Activated CD4-positive, alpha-beta T cell treated with anti-CD3 and anti-CD28 coated beads, Interleukin-2, amount 50 U/mL, for 48 hours (primary cell): ENCODE data around the gene ZYX.

Experiments used
- DNase-seq, 2 experiments: peaks; one replicate each; pipeline ENCODE4 v3.0.0-alpha.2; 2020

The ZYX gene, protein sequence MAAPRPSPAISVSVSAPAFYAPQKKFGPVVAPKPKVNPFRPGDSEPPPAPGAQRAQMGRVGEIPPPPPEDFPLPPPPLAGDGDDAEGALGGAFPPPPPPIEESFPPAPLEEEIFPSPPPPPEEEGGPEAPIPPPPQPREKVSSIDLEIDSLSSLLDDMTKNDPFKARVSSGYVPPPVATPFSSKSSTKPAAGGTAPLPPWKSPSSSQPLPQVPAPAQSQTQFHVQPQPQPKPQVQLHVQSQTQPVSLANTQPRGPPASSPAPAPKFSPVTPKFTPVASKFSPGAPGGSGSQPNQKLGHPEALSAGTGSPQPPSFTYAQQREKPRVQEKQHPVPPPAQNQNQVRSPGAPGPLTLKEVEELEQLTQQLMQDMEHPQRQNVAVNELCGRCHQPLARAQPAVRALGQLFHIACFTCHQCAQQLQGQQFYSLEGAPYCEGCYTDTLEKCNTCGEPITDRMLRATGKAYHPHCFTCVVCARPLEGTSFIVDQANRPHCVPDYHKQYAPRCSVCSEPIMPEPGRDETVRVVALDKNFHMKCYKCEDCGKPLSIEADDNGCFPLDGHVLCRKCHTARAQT

DNA sequence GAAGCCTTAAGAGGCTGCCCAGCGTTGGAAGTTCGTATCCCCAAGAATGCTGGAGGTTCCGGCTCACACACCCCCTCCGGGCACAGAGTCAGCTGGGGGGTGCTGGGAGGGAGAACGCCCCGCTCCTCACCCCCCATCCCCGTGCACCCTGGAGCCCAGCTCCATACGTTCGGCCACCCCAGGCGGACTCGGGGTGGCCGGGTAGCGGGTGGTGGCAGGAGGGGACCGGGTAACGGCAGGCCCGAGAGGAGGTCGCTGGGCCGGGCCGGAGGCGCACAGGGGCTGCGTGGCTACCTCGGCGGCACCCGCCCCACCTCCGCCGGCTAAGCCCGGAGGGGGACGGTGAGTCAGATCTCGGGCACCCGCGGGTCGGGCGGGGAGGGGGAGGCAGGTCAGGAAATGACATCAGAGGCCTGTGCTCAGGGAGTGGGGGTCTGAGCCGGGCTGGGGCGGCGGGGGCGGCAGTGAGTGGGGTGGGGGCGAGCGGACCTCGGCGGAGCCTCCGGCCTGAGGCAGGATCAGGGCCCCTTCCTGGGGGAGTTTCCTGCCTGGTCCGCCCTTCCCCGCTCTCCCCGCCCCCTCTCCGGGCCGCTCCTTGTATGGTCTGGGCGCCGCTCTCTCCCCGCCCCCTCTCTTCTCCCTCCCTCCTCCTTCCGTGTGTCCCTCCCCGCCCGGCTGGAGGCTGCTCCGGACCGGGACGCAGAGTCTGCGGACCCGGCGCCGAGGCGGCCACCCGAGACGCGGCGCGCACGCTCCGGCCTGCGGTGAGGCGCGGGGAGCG is at the start of gene ZYX:
Gene ZYX (plus strand): TSS at position 700 of the 781 bp plus-strand sequence. CDS start 227 bp downstream, outside the sequence.
- DNase-seq, result peak; percentile 91 to 94

DNA sequence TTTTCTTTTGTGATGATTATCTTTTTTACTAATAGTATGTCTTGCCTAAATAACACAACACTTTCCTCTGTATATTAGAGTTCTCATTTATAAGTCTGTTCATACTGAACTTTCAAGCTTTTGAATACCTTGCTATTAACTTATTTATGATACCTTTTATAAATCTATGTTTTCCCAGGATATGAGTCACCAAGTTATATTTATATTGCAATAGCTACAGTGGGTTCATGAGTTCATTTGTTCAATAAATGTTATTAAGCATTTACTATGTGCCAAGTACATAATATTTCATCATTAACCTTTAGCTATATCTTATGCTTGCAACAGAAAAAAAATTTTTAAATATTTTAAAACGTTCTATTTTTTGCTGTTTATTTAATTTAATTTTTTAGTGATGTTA is 46.9 kb upstream of the ZYX start:
- no peak for DNase-seq

DNA sequence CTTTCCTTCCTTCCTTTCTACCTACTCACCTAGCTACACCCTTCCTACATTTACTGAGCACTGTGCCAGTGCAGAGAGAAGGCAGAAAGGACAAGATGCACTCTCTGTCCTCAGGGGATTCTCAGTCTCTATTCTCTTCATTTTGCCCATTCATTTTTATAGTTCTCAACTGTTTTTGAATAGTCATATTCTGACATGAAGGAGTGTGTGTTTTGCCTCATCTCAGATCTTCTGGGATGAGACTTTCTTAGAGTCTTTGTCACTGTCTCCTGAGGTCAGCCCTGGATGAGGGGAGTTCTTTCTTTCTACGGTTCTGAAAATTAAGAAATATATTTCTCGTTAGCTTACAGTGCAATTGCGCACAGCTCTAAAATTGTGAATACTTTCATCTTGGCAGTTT is 43.9 kb upstream of the ZYX start:
- no peak for DNase-seq

DNA sequence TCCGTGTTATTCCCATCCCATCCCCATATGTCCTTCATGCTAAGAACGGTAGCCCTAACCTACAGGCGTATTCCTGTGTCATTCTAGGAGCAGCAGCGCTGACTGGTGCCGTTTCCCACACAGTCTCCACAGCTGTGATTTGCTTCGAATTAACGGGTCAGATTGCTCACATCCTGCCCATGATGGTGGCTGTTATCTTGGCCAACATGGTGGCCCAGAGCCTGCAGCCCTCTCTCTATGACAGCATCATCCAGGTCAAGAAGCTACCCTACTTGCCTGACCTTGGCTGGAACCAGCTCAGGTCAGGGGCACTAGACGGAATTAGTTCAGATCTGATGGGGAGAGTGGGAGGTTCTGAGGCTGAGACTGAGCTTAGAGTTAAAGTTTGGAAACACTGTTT is 39.3 kb upstream of the ZYX start:
- no peak for DNase-seq

DNA sequence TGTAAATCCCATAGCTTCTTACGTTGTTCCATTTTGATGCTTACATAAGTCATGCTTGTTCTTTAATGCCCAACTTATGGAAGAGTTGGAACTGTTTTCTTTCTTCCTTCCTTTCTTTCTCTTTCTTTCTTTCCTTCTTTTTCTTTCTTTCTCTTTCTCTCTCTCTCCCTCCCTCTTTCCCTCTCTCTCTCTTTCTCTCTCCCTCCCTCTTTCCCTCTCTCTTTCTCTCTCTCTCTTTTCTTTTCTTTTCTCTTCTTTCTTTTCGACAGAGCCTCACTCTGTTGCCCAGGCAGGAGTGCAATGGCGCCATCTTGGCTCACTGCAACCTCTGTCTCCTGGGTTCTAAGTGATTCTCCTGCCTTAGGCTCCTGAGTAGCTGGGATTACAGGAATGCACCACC is 37.5 kb upstream of the ZYX start:
- DNase-seq, result no peak

DNA sequence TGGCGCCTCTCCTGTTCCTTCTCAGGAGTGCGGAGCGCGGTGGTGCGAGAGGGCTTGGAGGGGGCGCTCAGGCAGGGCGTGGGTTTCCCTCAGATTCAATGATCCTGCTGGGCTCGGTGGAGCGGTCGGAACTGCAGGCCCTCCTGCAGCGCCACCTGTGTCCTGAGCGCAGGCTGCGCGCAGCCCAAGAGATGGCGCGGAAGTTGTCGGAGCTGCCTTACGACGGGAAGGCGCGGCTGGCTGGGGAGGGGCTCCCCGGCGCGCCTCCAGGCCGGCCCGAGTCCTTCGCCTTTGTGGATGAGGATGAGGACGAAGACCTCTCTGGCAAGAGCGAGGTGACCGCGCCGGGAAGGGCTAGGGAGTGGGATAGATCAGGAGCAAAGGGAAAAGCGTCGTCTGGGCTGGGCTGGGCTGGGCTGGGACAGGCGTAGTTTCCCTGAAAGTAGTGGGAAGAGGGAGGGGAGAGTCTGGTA is 35.7 kb upstream of the ZYX start:
- DNase-seq, result peak; percentile 69 to 75

DNA sequence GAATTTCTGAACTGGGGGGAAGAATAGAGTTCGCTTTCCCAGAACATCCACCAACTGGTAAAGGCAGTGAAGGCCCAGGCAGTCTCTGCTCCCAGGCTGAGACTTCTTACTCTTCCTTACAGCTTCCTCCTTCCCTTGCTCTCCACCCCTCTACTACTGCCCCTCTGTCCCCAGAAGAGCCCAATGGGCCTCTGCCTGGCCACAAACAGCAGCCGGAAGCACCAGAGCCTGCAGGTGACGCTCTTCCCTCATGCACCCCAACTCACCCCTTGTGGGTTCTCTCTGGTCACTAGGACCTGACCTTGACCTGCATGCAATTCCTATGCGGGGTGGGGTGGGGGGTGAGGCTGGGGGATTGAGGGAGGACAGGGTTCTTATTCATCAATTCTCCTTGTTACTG is 35.1 kb upstream of the ZYX start:
- DNase-seq, result no peak

DNA sequence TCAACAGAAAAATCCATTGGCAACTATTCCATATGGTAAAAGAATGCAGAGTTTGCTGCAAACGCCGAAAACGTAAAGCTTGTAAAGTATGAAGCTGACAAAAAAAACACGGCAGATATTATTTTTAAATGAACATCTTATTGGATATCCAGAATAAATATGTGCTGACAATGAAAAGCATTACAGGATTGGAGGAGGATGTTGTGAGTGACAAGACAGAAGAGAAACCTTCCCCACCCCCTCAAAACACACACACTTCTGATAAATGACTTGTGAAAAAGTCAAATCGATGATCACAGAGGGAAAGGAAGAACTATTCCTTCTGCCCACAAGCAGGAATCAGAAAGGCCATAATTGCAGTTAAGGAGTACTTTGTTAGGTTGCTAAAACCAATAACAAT is 33.2 kb upstream of the ZYX start:
- DNase-seq, result no peak

DNA sequence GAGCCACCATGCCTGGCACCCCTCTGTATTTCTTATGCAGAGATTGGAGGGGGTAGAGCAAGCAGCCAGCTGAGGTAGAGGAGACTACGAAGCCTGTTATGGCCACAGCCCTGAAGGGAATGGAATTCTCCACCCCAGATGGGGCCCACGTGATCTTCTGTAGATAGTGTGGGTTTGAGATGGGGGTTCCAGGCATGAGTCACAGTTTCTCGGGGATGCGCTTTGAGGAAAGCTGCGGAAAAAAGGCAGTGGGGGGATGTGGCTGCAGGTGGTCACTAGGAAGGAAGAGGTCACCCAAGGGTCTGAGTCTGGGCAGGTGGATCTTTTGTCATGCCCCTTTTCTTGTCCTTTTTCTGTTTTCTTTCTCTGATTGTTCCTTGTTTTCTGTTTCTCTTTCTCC is 30.1 kb upstream of the ZYX start:
- DNase-seq, result no peak

DNA sequence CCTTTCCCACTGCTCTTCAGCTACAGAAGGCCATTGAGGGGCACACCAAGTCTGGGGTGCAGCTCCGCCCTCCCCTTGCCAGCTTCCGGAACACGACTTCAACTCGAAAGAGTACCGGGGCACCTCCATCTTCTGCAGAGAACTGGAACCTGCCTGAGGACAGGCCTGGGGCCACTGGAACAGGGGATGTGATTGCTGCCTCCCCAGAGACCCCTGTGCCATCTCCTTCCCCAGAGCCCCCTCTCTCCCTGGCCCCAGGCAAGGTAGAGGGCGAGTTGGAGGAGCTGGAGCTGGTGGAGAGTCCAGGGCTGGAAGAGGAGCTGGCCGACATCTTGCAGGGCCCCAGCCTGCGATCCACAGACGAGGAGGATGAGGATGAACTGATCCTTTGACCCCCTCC is 29.6 kb upstream of the ZYX start:
- DNase-seq, result no peak

DNA sequence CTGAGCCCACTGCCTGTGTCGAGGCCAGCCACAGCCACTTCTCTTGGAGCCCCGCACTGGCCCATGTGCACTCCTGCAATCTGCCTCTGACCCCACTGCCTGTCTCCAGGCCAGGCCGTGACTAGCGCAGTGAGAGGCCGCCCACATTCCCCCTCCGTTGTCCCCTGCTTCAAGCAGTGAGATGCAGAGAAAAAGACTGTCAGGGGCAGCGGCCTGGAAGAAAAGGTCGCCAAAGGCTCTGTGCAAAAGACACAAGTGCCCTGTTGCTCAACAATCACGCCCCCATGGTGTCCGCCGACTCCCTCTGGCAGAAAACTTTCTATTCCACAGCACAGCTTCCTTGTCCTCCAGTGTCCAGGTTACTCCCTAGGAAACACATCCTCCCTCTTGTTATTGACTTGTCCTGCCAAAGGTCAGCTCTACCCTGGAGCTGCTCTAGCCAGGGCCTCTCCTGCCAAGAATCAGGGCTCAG is 28.6 kb upstream of the ZYX start:
- no peak for DNase-seq

DNA sequence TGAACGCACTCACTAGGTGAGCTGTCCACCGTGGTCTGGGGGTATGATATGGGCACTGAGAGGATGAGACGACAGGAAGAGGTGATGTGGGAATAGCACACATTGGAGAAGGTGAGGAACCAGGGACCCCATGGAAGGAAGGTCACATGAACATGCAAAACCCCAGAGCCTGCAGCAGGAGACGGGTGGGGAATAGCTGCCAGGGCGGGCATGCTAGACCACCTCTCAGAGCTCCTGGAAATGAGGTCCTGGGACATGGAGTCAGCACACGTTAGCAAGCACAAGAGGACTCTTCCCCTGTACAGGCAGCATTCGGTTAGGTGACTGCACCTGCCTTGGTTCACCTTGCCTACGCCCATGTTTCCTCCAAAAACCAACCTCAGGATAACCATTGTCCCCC is 26.8 kb upstream of the ZYX start:
- no peak for DNase-seq

DNA sequence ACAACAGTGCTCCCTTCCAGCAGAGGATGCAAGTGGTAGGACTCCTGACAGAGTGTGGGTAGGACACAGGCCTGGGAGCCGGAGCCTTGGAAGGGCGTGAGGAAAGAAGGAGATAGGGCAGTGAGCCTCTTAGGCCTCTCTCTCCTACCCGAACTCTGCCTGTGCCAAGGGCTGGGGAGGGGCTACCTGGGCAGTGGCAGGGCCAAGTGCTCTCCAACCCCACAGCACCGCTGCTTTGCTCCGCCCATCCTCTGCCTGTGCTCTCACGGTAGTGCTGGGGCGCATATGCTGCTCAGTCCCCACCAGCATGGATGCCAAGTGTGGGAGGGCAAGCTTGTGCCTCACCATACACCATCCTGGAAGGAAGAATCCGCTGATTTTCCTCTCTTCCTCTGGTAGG is 26.2 kb upstream of the ZYX start:
- DNase-seq, result no peak

DNA sequence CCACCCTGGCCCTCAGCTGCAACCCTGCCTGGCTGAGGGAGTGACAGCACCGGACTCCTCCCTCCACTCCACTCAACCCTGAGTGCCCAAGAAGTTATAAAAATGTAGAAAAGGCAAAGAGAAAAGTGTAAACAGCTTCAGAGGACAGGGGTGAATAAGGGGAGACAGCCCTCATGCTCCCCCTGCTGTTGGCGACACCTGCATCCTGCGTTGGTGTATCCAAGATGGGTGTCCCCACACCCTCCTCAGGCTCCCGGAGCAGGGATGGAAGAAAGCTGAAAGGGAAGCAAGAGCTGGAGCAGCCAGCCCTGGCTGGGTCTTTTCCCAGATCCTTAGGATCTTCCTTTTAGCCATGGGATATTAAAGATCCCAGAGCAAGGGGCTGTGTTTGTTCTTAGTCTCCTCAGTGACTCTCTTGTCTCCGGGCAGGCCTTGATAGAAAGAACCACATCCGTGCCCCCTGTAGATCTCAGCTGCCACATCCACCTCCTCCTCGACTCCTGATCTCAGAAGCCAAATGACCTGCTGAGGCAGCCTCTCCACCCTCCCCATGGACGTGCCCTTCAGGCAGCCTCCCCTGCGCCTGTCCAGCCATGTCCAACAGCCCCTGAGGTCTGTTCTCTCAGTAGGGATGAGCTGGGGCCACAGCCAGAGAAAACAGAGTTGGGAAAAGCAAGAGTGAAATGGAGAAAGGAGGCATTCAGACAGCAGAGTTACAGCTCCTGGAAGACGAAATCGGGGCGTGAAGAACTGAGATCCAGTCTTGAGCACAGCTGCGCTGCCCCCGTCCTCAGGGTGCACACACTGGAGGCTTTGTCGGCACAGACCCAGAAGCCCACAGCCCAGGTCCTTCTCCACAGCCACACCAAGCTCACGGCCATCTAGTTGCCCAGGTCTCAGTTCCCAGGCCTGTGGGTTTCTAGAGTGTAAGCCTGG is 25.4 kb upstream of the ZYX start:
- DNase-seq, result no peak

DNA sequence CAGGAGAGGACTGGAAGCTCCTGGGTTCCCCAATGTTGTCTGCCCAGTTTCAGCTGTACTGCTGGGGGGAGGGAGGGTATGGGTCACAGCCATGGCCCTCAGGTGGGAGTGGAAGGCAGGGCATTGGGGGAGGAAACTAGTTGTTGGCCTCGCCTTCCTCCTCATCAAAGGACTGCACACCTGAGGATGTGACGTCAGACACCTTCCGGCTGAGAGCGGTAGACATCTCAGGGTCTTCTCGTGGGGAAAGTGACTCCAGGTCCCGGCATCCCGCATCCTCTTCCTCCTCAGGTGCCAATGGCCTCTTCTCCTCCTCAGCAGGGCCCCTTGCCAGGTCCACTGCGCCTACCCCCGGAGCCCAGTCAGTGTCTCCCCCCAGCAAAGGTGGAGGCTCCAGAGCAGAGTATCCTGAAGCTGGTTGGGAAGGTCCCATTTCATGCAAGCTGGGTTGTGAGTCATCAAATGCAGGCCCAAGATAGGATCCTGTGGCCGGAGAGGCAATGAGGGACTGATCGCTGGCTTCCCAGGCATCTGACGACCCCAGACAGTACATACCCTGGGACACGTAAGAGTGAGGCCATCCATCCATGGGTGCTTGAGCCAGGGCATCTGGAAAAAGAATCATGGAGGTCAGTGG is 24.6 kb upstream of the ZYX start:
- no peak for DNase-seq

DNA sequence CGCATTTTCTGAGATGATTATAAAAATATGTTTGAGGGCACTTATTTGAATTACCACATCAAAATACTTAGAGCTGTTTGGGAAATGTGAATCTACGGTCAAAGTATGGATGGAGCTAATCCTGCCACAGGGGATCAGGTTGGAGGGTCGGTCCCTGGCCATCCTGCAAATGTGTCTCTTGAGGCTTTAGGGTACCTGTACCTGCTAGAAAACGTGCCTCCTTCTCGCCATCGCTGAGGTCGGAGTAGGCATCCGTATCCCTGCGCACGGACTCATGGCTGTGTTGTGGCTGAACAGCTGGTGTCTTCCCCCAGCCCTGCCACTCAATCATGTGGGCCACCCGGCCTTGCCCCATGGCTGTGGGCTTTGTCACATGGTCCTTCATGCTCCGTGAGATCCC is 22.5 kb upstream of the ZYX start:
- no peak for DNase-seq

DNA sequence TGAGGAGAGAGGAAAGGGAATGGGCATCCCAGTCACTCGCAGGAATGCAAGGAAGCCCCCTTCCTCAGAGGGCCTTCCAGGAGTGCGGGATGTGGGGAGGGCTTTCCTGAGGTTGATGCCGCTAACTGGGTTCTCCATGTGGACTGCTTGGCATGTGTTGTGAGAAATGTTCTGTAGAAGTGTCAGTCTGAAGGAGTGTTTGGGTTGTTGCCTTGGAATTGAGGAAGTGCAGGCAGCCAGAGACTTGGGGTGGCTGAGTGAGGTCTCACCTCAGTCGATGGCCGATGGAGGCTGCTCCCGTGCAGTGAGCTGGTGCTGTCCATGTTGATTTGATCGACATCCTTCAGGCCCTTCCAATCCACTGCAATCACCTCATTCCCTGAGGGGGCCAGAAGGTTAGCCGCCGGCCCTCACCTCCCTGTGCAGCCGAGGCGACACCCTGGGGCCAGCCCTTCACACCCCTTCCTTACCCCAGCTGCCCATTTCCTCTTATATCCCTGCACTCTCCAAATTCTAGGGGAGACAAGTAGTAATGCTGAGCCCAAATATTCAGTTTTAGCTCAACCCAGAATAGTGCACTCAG is 21.3 kb upstream of the ZYX start:
- DNase-seq, result no peak

DNA sequence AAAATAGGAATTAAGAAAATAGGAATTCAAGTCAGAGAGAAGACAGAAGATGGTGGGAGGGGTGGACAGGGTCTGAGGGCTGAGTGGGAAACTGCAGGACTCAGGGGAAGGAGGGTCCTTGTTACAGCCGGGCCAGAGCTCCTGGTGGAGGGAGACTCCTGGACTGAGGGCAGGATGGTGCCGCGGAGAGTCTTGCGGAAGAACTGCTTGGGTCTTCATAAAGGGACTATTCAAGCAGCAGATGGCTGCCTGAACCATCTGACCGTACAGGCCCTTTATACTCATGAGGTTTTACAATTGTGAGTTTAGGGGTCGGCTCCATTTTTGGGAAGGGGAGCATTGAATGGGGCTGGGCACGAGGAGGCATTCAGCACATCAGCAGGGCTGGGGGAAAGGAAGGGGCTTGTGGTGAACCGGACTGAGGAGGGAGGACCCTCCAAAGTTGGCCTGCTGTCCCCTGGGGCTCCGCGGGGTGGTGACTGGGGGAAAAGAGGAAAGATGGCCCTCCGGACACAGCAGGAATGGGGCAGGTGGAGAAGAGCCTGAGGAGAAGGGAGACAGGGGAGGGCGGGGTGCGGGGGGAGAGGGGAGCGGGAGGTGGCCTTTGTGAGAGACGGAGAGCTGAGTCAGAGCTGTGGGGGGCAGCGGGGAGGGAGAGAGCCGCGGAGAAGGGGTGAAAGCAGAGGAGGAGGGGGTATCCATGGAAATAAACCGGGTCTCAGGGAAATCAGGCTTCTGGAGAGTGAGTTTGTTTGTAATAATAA is 20.2 kb upstream of the ZYX start:
- no peak for DNase-seq

DNA sequence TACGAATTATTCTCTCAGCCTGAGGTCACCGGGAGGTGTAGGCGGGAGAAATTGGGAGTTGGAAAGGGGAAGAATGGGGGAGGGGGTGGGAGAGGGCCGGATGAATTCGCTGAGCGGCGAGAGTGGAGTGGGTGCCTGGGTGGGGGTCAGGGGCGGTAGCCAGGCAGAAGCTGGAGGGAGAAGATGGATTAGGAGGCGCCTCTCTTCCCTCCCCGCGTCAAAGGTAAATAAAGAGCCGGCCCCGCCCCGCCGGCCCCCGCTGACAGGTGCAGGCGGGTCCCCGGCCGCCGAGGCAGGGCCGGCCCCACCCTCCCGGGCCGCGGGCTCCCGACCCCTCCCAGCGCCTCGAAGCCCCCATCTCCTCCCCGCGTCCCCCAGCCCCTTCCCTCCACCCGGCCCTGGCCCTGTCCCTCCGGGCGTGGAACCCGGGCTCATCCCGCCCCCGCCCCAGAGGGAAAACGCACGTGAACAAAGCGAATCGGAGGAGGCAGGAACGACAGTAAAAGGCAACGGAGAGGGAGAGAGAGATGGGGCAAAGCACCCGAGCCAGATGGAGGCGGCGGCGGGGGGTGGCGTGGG is 19.5 kb upstream of the ZYX start:
- no peak for DNase-seq
